GM13977 (cell line): ENCODE data around the gene SALL1.

Experiments used
- DNase-seq: peaks from one replicate; pipeline ENCODE4 v3.0.0; 2012; ENCODE audit warnings: low spot score
- CTCF ChIP-seq: IDR thresholded peaks from 2 replicates; pipeline ENCODE4 v1.5.1; 2012; ENCODE audit warnings: mild to moderate bottlenecking, control low read depth; ENCODE audit not compliant: insufficient read depth; ENCODE audit errors: extremely low read depth, missing control alignments
- in situ Hi-C: fragments of 300-500 bp; cut with MboI; formaldehyde crosslinking; loops from one replicate; pipeline ENCODE4 v1.12.0; 2022; ENCODE audit warnings: low sequenced_read_pairs, low pct_unique_long_range_greater_than_20kb, mixed read lengths, inconsistent platforms; ENCODE audit not compliant: unreplicated experiment

SALL1 gene

GRCh38 chr16:51149721-51150164 lies 1.3 kb downstream of the SALL1 start:
- DNase-seq, result no peak
- in situ Hi-C loops, result no loop called here
- no peak for TF ChIP-seq CTCF

DNA sequence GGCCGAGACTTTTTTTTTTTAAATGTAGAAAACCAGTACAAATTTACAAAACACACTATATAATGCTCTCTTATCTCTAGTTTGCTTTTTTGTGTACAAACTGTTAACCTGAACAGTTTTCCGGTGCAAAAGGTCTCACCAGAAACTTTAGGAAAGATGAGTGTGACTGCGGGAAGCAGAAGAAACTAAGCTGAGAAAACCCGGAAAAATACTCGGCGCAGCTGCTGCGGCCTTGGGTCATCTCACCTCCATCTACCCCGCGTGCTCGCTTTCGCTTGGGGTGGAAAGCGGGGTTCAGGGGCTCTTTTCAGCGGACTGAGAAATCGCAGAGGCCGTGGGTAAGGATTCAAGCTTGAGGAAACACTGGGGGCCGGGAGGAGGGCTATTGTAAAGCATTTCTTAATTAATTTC lies 1.8 kb downstream of the SALL1 start:
- TF ChIP-seq CTCF, result no peak
- in situ Hi-C loops, result no loop called here
- DNase-seq, result no peak

DNA sequence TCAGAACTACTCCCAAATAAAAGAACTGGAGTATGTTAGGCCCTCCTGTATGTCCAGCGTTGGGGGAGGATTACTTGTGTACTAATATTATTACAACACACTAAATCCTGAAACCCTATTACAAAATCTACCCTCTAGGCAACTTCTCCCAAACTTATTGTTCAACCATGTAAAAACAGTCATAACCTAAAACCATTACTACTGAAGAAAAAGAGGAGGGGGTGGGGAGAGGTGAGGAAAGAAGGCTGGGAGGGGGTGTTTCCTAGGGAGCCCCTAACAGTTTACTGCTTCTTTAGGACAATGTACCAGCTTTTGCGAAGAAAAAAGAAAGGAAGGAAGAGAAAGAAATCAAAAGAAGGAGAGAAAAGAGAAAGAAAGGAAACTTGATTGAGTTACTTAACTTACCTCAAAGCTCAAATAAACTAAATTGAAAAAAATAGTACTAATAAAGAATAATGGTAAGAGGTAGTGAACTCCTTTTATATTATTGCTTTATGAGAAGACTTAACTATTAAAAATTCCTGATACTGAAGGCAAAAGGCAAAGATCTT lies 2.3 kb downstream of the SALL1 start:
- DNase-seq, result no peak
- TF ChIP-seq CTCF, result no peak
- in situ Hi-C loops, result no loop called here

GRCh38 chr16:51147776-51148677 lies 3.0 kb downstream of the SALL1 start:
- in situ Hi-C loops, result no loop called here
- DNase-seq, result no peak
- TF ChIP-seq CTCF, result no peak

DNA sequence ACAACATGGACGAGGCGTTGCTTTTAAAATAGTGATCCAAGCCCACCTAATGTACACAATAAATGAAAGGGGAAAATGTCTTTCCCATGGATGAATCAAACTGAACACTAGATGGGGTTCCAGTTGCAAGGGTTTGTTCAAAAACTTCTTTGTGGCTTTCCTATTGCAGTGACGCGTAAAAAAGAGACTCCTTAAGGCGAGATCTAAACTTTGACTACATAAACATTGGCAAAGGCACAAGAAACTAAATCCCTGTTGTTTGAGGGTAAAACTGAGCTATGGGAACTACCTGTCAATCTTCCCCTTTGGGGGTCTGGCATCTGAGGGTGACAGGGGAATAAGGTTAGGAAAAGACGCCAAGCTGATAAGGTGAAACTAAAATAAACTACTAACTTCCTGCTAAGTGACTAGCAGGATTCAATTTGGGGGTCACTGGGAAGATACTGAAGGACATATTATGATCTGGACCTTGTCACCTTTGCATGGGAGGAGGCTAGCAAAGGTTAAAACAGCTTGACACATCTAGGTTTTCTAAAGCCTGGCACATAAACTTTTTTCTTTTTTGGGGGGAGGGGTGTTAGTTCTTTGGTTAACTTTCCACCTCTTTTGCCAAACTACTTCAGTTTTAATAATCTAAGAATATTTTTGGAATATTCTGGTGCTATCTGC lies 4.7 kb downstream of the SALL1 start:
- no peak for DNase-seq
- TF ChIP-seq CTCF, result no peak
- in situ Hi-C loops, result no loop called here

DNA sequence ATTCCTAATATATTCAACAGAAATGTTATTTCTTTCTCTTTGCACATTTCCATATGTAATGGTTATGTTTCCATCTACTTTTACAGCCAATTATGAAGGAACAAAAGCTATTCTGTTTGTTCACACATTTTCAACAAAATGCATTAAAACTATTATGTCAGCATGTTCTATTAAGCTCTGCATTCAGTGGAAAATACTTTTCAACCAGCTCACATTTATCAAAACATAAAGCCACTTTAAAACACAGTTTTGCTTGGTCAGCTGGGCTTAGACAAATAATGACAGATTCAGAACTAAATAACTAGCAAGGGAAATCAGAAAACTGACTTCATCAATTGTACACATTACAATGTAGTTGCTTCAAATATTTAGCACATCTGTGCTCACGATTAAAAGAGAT lies 6.9 kb downstream of the SALL1 start:
- DNase-seq, result no peak
- no peak for TF ChIP-seq CTCF
- in situ Hi-C loops, result no loop called here
